ENCODE results near the gene FBXO40. TPM values are rescaled to one million over a fixed set of nuclear protein-coding genes. Genes with fewer than 3 reads are reported as not detected.

Gene FBXO40
- total and polyA plus RNA-seq, 10 of the 15 experiments (the other 5 are each of a cell fraction or from before 2014, with no cell fraction given) = 0.03 to 0.05 (median 0.04) TPM; not detected in 7

DNA sequence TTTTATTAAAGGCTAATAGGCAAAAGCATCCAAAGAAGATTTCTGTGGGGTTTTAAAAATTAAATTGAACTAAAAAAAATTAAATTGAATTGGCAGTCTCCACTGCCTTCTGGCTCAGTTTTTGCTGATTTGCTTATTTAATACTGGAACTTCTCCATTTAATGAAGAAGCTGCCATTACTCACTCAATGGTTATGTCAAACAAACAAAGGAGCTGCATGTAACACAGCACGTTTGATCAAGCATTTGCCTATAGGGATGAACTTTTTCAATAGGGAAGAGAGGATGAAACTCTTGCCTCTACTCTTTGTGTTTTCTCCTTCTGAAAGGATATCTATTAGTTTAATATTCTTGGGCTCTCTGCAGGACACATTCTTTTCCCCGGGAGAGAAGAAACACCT lies 72.3 kb downstream of the FBXO40 start:
- RAD21 ChIA-PET (ENCODE audit: unreplicated experiment) = no interaction called here
- Histone ChIP-seq H3K4me3 (no peak overlapping the region), H3K27ac (ENCODE audit: control insufficient read depth, insufficient read depth) (no peak overlapping the region), H3K9ac (ENCODE audit: control insufficient read depth, insufficient read depth, low read length) (no peak overlapping the region), H3K27me3 (replicated peaks in 1 of 2; ENCODE audit: control insufficient read depth in 2 of 2, insufficient read depth in 2 of 2, low read length in 1 of 2) (no peaks in the 10 kb centered on the region), H2AFZ (ENCODE audit: control insufficient read depth, low read depth, low read length) (no peak overlapping the region), H3K9me3 (replicated peaks; ENCODE audit: control insufficient read depth, insufficient read depth, low read length) (peaks cover 1% of the 10 kb centered on the region; the same call in 2 of the 3 replicates), H4K20me1 (ENCODE audit: control insufficient read depth, insufficient read depth) (no peaks in the 10 kb centered on the region), H3K4me1 (ENCODE audit: control insufficient read depth, insufficient read depth, low read length) (peaks cover 9% of the 10 kb centered on the region), H3K4me2 (ENCODE audit: control insufficient read depth, insufficient read depth) (no peak overlapping the region), H3K79me2 (ENCODE audit: control insufficient read depth, insufficient read depth, low read length) (peaks cover 1% of the 10 kb centered on the region), H3K36me3 (ENCODE audit: control insufficient read depth in 2 of 2, insufficient read depth in 2 of 2, low read length in 1 of 2) (peaks cover 2 to 27% of the 10 kb centered on the region in 2 experiments)
- no TSS peak for BruUV-seq (replicated peaks)
- intact Hi-C loops (cut with micrococcal nuclease; ENCODE audit: unreplicated experiment) = loop anchor here (10.0 kb wide), 2 partner anchors 329 to 429 kb away; no protein-coding TSS in a partner anchor
- CTCF ChIA-PET = no interaction called here
- SMC1A ChIA-PET (ENCODE audit: uncharacterized antibody, unreplicated experiment) = no interaction called here
- in situ Hi-C loops (cut with MboI) = no loop called here
- TF ChIP-seq, protein P1, sequence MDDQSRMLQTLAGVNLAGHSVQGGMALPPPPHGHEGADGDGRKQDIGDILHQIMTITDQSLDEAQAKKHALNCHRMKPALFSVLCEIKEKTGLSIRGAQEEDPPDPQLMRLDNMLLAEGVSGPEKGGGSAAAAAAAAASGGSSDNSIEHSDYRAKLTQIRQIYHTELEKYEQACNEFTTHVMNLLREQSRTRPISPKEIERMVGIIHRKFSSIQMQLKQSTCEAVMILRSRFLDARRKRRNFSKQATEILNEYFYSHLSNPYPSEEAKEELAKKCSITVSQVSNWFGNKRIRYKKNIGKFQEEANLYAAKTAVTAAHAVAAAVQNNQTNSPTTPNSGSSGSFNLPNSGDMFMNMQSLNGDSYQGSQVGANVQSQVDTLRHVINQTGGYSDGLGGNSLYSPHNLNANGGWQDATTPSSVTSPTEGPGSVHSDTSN (IDR thresholded peaks at IDR 0.05; ENCODE audit: insufficient replicate concordance, low read depth, low read length) = no peak
- no peak for TF ChIP-seq CBX5 (IDR thresholded peaks at IDR 0.05; ENCODE audit: low read depth)
- TF ChIP-seq TAF1 (IDR thresholded peaks at IDR 0.05; ENCODE audit: borderline replicate concordance, low read depth, low read length) = no peak
- TF ChIP-seq, protein P2, sequence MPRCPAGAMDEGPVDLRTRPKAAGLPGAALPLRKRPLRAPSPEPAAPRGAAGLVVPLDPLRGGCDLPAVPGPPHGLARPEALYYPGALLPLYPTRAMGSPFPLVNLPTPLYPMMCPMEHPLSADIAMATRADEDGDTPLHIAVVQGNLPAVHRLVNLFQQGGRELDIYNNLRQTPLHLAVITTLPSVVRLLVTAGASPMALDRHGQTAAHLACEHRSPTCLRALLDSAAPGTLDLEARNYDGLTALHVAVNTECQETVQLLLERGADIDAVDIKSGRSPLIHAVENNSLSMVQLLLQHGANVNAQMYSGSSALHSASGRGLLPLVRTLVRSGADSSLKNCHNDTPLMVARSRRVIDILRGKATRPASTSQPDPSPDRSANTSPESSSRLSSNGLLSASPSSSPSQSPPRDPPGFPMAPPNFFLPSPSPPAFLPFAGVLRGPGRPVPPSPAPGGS (IDR thresholded peaks at IDR 0.05; ENCODE audit: borderline replicate concordance, insufficient read depth, low read depth, low read length, poor library complexity, severe bottlenecking) = no peak
- TF ChIP-seq ZNF217 (IDR thresholded peaks at IDR 0.05) = no peak
- TF ChIP-seq FOXK2 (IDR thresholded peaks at IDR 0.05) = no peak
- TF ChIP-seq, protein P3, sequence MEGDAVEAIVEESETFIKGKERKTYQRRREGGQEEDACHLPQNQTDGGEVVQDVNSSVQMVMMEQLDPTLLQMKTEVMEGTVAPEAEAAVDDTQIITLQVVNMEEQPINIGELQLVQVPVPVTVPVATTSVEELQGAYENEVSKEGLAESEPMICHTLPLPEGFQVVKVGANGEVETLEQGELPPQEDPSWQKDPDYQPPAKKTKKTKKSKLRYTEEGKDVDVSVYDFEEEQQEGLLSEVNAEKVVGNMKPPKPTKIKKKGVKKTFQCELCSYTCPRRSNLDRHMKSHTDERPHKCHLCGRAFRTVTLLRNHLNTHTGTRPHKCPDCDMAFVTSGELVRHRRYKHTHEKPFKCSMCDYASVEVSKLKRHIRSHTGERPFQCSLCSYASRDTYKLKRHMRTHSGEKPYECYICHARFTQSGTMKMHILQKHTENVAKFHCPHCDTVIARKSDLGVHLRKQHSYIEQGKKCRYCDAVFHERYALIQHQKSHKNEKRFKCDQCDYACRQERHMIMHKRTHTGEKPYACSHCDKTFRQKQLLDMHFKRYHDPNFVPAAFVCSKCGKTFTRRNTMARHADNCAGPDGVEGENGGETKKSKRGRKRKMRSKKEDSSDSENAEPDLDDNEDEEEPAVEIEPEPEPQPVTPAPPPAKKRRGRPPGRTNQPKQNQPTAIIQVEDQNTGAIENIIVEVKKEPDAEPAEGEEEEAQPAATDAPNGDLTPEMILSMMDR (IDR thresholded peaks at IDR 0.05 in 2 of 3, conservative IDR thresholded peaks at IDR 0.05 in 1 of 3; ENCODE audit: control insufficient read depth in 2 of 3, extremely low read depth in 1 of 3, insufficient read depth in 1 of 3, low read depth in 3 of 3, low read length in 3 of 3) = no peak
- FAIRE-seq (no peak), ATAC-seq (no peak), DNase-seq (ENCODE audit: low read depth, low spot score) (no peak)
- POLR2A ChIA-PET = no interaction called here
- WGBS (ENCODE audit: insufficient coverage, insufficient replicate concordance, low lambda C conversion rate, missing lambda C conversion rate) = 76% methylated on average over 2 of the region's 2 CpGs
